BJ (cell line): ENCODE results near the gene NRBP1. TPM values are rescaled to one million over a fixed set of nuclear protein-coding genes. Genes with fewer than 3 reads are reported as not detected.

Experiments
- CTCF ChIA-PET: fragments of 350-600 bp; formaldehyde crosslinking; extraction: SDS; loops from one replicate; lab custom pipeline; 2021; ENCODE audit warnings: antibody characterized with exemption, inconsistent platforms; lab: Yijun Ruan, JAX
- POLR2A ChIA-PET: fragments of 300-600 bp; sonication (Branson Sonifier 250); formaldehyde crosslinking; extraction: SDS; loops from one replicate; lab custom pipeline; 2021; ENCODE audit warnings: antibody characterized with exemption; lab: Charles Lee
- DNase-seq: peaks from one replicate; pipeline ENCODE4 v3.0.0-alpha.2; 2011; ENCODE audit warnings: low read depth
- H3K27me3 ChIP-seq: 2 replicates; pipeline ENCODE4 v1.6.0; 2011; ENCODE audit warnings: low read length; ENCODE audit not compliant: control insufficient read depth, insufficient read depth
- H3K36me3 ChIP-seq: 2 replicates; pipeline ENCODE4 v1.5.1; 2011; ENCODE audit warnings: low read length; ENCODE audit not compliant: control insufficient read depth, insufficient read depth
- H3K4me3 ChIP-seq: 2 replicates; pipeline ENCODE4 v1.5.1; 2011; ENCODE audit warnings: low read depth, mild to moderate bottlenecking, control low read depth, low read length
- CTCF ChIP-seq: IDR thresholded peaks from 2 replicates; pipeline ENCODE4 v1.5.1; 2011; ENCODE audit warnings: low read depth, mild to moderate bottlenecking, control low read depth, inconsistent platforms, low read length, moderate library complexity; ENCODE audit not compliant: insufficient read depth
- polyA minus RNA-seq: library from RNA; depleted of rRNA, polyadenylated mRNA; stranded (reverse); fragments of >200 nt; gene quantifications from 2 replicates; pipeline ENCODE4 v1.2.3, GENCODE V29; 2011; rRNA and poly(A)+ RNA removed
- polyA plus RNA-seq: library from polyadenylated mRNA; depleted of rRNA; stranded (reverse); fragments of >200 nt; gene quantifications from 2 replicates; pipeline ENCODE4 v1.2.3, GENCODE V29; 2011; rRNA removed

NRBP1 gene
- polyA plus RNA-seq (234 and 270 TPM in 2 replicates), polyA minus RNA-seq (94.5 and 146 TPM in 2 replicates)

- Histone ChIP-seq H3K27me3 (no peaks in the 10 kb centered on the region), H3K4me3 (peak within 1 kb of the TSS; percentile 97), H3K36me3 (peaks cover 2% of the 10 kb centered on the region; the same call in 1 of the 2 replicates)
- no peak for DNase-seq
- peak; percentile 19; the same call in 1 of the 2 replicates for TF ChIP-seq CTCF
- CTCF ChIA-PET = interaction anchor here (0.9 to 2.5 kb wide), 4 partner anchors 11 to 50 kb away, joined by 3 to 11 read pairs (median 6); partner anchors contain the start of gene PPM1G
- POLR2A ChIA-PET = interaction anchor here (0.6 kb wide), 1 partner anchor 74 kb away, joined by 4 read pairs; no protein-coding TSS in a partner anchor
These were observed at the start of gene NRBP1 for GRCh38 chr2:27428213-27428977. TSS of gene NRBP1 (plus strand) at chr2:27428631. CDS start at chr2:27433274, 4,643 bp downstream.

DNA sequence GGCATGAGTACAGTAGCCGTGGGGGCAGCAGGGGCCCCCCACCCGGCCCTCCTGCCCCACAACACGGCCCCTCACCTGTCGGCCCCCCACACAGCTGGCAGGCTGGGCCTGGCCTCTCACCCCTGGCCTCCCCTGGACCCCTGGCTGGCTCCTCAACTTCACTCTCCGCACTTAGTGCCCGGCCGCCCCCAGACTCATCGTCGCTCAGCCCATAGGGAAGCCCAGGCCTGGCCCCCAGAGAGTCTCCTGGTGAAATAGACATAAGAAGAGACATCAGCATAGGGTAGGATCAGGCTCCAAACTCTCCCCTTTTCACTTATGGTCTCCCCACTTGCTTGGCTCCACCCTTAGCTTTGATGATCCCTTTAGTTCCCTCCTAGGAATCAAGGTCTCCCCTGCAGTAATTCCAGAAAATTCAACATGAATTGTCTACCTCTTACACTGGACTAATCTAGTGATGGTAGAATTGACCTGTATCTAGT is 49.6 kb upstream of the NRBP1 start:
- TF ChIP-seq CTCF = no peak
- H3K36me3 ChIP-seq = peaks cover 46% of the 10 kb centered on the region
- DNase-seq = no peak
- no peak overlapping the region for H3K4me3 ChIP-seq
- H3K27me3 ChIP-seq = no peaks in the 10 kb centered on the region
- CTCF ChIA-PET = interaction anchor here (1.2 kb wide), 1 partner anchor 9 kb away, joined by 4 read pairs; no protein-coding TSS in a partner anchor
- POLR2A ChIA-PET = no interaction called here

DNA sequence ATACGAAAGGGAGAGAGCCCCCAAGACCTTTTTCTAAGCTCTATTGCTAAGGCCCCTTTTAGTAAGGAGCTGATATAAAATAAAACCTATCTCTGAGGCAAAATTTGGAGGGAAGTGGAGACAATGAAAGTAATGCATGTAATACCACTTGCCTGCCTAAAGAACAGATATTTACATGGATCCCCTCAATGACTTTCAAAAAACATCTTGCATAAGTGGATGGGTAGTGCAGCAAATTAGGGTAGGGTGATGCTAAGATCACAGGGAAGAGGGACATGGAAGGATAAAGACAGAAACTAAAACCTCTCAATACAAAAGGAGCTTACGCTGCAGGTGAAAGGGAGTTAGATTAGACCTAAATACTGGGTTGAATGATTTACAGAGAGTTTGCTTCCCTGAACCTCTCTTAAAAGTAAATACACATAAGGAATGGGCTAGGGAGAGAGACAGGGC is 49.0 kb upstream of the NRBP1 start:
- Histone ChIP-seq H3K27me3 (no peaks in the 10 kb centered on the region), H3K4me3 (peak overlapping the region; percentile 89), H3K36me3 (peaks cover 44% of the 10 kb centered on the region)
- CTCF ChIA-PET = interaction anchor here (1.2 kb wide), 2 partner anchors 10 to 28 kb away, joined by 3 to 4 read pairs; no protein-coding TSS in a partner anchor
- no peak for DNase-seq
- no peak for TF ChIP-seq CTCF
- POLR2A ChIA-PET = interaction anchor here (0.7 kb wide), 1 partner anchor 249 kb away, joined by 3 read pairs; no protein-coding TSS in a partner anchor

DNA sequence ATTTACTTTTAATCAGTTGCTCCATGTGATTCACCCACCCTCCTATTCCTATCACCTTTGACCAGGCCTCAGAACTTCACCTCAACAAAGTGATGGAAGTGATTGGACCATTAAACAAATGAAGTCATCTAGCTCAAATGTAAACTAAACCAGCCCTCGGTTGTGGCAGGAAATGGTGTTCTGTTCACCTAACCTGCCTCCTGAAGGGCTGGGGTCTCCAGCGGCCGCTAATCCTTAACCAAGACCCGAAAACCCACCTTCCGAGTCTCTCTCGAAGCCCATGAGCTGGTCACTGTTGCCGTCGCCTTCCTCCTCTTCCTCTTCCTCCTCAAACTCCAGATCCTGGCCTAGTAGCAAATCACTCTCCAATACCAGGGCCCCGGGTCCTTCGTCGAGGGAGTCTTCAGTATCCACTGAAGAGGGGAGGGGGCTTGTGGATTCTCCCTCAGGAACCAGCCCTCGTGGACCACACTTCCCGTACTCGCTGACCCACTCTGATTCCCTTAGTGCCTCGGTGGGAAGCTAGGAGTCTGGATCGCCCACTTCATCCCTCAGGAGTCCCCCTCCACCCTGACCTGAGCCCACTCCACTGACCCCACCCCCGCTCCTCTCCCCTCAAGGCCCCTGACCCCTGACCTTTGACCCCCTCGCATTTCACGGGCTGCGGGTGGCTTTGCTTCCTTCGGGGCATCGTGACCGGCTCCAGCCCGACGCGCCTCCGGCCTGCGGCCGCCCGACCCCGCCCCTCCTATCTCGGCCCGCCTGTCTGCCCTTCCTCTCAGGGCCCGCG is 48.4 kb upstream of the NRBP1 start:
- Histone ChIP-seq H3K36me3 (peaks cover 43% of the 10 kb centered on the region), H3K4me3 (peak overlapping the region; percentile 89), H3K27me3 (no peaks in the 10 kb centered on the region)
- no peak for TF ChIP-seq CTCF
- DNase-seq = no peak
- ChIA-PET POLR2A (interaction anchor here (0.7 kb wide), 3 partner anchors 10 to 248 kb away, joined by 3 to 4 read pairs (median 3); no protein-coding TSS in a partner anchor), CTCF (interaction anchor here (0.7 to 1.4 kb wide), 5 partner anchors 10 to 303 kb away, joined by 3 to 4 read pairs (median 3); partner anchors contain the start of gene PPM1G)
